ENCODE data around the gene RABL6.
"Not testable (repeated sequence)": the region's sequence is repeated elsewhere in the genome, so short reads cannot be mapped to it uniquely, and the experiment has no call there.

Gene RABL6

DNA sequence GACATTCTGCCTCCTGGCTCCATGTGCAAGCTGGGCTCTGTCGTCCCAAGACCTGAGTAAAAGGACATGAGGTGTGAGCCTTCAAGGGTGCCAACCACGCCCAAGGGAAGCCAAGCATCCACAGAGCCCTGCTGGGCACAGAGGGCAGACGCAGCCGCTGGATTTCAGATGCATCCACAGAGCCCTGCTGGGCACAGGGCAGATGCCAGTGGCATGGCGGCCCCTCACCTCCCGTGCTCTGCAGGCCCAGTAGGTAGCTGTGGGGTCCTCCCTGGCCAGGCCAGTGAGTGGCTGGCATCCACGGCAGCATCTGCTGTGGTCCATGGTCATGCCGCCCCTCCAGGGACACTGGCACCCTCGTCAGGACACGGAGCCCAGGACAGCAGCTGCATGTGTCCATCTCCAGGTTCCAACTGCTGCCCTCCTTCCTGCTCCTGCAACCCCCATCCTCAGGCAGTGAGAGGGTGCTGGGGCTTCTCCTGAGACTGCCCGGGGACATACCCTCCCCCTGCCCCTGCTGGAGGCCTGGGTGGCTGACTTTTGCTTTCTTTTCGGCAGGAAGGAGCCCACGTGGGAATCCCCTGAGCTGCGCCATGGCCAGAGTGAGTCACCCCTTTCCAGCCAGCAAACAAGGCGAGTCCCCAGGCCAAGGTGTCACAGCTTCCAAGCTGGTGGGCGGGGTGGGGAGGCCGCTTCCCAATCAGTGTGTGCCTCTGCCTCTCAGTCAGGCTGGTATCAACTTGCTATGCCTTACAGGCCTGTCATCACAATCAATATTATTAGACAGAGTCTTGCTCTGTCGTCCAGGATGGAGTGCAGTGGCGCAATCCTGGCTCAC lies 74.6 kb downstream of the RABL6 start:
- DNase-seq (ENCODE audit: low read depth, low spot score): peak; percentile 75

DNA sequence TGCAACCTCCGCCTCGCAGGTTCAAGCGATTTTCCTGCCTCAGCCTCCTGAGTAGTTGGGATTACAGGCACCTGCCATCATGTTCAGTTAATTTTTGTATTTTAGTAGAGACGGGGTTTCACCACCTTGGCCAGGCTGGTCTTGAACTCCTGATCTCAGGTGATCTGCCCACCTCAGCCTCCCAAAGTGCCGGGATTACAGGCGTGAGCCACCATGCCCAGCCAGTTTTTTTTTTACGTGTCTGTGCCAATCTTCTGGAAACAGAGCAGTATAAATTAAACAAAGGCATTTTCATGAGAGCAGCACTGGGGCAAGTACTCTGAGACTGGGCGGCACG lies 75.2 kb downstream of the RABL6 start:
- DNase-seq (ENCODE audit: low read depth, low spot score): not testable (repeated sequence)

DNA sequence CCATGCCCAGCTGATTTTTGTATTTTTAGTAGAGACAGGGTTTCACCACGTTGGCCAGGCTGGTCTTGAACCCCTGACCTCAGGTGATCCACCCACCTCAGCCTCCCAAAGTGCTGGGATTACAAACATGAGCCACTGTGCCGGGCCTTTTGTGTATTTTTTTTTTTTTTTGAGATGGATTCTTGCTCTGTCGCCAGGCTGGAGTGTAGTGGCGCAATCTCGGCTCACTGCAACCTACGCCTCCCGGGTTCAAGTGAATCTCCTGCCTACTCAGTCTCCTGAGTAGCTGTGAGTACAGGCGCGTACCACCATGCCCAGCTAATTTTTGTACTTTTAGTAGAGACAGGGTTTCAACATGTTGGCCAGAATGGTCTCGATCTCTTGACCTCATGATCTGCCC lies 75.9 kb downstream of the RABL6 start:
- not testable (repeated sequence) for DNase-seq (ENCODE audit: low read depth, low spot score)

- DNase-seq (ENCODE audit: low read depth, low spot score): peak; percentile 100
Observed at GRCh38 chr9:136885950-136886578, 78.3 kb downstream of the RABL6 start, which contains the start of gene TRAF2. Gene TRAF2, plus strand, starts transcription at chr9:136886516. Its CDS starts 12,225 bp downstream, at chr9:136898741.

DNA sequence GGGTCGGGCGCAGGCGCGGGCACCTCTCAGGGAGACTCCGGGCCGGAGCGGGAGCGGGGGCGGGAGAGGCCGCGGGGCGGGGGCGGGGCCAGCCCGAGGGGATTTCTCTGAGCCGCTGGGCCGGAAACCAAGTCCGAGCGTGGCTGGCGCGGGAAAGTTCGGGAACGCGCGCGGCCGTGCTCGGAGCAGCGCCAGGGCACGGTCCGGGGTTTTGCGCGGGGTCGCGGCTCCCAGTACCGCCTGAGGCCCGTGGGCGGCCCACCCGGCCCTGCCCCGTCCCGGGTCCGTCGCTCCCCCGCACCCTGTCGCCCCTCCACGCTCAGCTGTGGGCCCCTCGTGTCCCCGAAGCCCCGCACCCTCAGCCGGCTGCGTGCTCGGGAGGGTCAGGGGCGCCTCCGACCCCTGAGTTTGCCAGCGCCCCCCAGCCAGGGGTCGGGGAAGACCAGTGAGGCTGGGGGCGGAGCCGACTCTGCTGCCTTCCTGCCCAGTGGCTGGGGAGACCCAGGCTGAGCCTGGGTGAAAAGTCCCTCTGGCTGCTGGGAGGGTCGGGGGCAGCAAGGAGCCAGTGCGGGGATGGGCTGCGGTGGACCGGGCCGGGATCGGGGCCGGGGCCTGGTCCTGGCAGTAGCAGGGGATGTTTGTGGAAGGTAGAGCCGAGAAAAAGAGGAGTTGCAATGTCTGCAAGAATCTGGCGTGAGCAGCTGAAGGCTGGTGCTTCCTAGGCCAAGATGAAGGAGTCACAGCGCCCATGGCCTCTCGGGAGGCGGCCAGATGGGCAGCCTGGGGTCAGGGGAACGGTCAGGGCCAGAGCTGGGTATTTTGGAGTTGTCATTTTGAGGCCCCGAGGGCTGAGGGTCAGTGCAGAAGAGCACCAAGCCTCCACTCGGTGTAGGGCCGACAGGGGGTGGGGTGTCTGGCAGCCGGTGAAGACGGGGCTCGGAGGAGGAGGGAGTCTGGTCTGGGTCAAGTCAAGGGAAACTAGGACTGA lies 79.2 kb downstream of the RABL6 start:
- peak; percentile 54 for DNase-seq (ENCODE audit: low read depth, low spot score)

GRCh38 chr9:136888454-136888853 lies 80.7 kb downstream of the RABL6 start:
- no peak for DNase-seq (ENCODE audit: low read depth, low spot score)

- no peak for DNase-seq (ENCODE audit: low read depth, low spot score)
Observed at GRCh38 chr9:136889858-136890257, 82.1 kb downstream of the RABL6 start.

DNA sequence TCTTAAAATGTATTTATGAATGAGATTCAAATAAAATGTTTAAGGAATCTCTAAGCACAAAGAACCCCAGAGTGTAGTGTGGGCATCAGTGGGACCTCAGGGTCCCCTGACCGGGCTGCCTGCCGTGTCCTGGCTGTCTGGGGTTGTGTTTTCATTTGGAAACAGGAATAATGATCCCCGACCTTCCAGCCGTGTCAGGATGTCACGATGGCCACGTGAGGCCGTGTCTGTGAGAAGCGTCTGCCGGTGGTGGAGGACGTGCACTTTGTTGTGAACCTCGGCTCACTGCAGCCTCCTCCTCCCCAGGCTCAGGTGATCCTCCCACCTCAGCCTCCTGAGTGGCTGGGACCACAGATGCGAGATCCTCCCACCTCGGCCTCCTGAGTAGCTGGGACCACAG lies 82.9 kb downstream of the RABL6 start:
- no peak for DNase-seq (ENCODE audit: low read depth, low spot score)
